Bronchus fibroblast of lung (primary cell): ENCODE measurements around the gene MYBPC2. TPM values are rescaled to one million over a fixed set of nuclear protein-coding genes. Genes with fewer than 3 reads are reported as not detected.

ENCODE experiments used
- total RNA-seq: library from RNA; depleted of rRNA; stranded (reverse); fragments of >200 nt; gene quantifications from 2 replicates; pipeline ENCODE4 v1.2.3, GENCODE V29; 2015

MYBPC2 gene
- total RNA-seq = not detected in 2 replicates

DNA sequence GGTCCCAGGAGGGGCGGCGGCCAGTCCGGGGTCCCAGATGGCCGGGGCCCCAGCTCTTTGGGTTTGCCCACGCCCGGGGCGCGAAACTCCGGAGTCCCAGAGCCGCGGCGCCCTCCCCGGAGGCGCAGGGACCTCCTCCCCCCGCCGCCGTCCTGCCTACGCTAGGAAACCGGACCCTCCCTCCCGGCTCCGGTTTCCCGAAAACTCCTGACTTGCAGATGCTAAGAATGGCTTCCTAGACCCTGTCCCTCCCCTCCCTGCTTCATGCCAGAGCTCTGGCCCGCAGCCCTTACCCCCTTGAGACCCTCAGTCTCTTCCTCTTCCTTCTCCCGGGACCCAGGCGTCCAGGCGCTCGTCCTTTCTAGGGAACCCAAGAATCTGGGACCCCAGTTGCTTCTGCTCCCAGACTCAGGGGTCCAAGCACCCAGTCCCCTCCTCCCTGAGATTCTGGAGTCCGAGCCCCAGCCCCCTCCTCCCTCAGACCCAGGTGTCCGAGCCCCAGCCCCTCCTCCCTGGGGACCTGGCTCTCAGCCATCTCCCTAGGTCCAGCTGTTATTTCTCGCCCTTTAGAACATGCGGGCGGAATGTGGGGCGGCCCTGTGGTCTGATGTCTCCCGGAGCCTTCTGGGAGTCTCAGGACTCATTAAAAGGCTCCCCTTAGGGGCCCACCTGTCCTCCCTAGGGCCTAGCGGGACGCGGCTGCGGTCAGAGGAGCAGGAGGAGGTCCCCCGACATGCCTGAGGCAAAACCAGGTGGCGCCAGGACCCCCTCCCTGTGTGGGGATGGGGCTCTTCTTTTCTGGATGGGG lies at the start of gene MYBPC2:
Gene MYBPC2 (plus strand): TSS at position 672 of the 808 bp plus-strand sequence. CDS start 62 bp downstream, at position 734.

DNA sequence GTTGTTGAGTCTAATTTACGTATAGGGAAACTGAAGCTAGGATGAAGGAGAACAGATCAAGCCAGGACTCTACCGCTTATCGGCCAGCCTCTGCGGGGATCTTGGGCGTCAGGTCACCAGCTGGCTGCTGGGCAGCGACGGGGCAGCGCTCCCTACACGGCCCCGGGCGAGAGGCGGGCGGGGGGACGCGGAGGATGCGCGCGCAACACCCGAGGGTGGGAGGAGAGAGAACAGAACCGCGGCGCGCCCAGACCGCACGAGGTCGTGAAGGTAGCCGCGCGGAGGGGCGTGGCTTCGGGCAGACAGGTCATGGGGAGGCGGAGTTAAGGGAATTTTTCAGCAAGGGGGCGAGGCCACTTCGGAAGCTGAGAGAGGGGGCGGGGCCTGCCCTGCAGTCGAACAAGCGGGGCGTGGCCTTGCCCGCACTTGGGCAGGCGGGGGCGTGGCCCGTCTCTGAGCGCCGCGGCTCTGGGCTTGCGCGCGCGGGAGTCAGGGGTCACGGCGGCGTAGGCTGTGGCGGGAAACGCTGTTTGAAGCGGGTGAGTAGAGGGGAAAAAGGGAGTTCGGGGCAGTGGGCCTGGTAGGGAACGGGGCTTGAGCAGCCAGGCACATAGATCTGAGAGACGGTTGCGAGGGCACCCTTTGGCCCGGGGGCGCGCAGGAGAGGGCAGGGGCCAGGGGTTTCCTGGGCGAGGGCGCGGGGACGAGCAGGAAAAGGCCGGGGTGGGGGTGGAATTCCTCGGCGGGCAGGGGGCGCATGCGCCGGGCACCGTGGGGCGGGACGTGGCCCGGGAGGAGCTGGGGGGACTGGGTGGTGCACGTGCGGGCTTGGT lies 48.6 kb upstream of the MYBPC2 start, which contains the start of gene POLD1:
Gene POLD1 (plus strand): TSS at position 496 of the 833 bp plus-strand sequence. CDS start 14,505 bp downstream, outside the sequence.

DNA sequence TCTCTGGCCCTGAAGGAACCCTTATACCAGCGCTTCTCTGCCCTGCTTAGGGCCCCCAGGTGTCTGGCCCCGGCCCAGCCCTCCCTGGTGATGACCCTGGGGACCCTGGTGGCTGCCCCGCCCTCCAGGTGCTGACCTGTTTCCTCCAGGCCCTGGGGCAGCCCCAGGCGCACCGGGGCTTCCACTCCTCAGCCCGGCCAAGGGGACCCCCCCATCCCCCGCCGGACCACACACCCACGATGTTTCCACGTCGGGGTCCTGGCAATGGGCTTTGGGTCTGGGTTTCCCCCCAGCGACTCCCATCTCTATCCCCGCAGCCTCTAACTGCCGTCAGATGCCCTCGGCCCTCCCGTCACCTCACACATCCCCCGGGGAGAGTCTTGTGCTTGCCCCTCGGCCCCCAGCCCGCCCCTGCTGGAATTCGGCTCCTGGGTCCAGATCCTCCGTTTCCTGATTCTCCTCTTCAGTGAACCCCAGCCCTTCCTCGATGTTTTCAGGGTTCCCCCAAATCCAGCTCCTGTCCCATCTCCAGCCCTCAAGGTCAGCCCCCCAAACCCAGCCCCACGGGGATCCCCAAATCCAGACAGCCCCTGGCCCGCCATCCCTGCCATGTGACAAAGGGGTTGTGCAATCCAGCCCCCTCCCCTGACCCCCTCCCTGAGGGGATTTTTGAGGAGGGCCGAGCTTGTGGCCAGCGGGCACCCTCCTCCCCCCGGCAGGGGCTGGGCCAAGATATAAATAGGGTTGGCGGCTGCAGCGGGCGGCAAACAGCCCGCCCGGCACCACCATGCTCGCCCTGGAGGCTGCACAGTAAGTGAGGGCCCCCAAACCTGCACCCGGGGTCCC lies 14.3 kb upstream of the MYBPC2 start, which contains the start of gene SPIB:
Gene SPIB (plus strand): TSS at position 763 of the 846 bp plus-strand sequence. CDS start 25 bp downstream, at position 788.

DNA sequence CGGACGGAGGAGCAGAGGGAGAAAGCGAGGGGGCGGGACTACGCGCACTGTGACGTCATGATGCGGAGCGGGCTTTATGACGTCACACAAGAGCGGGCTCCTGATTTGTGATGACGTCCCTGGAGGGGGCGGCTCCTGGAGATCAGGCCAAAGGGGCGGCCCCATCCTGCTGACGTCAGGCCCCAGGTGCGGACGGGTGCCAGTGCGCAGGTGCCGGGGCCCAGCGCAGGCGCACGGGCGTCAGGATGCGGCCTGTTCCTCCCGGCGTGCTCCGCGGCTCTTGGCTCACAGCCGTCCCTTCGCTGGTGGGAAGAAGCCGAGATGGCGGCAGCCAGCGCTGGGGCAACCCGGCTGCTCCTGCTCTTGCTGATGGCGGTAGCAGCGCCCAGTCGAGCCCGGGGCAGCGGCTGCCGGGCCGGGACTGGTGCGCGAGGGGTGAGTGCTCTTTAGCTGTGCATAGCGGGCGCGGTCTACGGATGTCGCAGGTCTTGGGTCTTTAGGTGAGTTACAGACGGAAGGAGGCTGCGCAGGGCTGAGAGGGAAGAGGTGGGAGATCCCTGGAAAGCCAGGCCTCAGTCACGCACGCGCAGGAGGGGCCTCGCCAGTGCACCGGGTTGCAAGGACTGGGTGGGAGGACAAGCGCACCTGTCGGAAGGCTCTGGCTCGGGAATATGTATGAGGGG lies 43.7 kb downstream of the MYBPC2 start, which contains the start of the genes EMC10 and GARIN5A:
Gene EMC10 (plus strand): TSS at position 284 of the 683 bp plus-strand sequence. CDS start 38 bp downstream, at position 322.
Gene GARIN5A (minus strand): TSS at position 625 of the 683 bp plus-strand sequence. CDS start 460 bp downstream, at position 165.

DNA sequence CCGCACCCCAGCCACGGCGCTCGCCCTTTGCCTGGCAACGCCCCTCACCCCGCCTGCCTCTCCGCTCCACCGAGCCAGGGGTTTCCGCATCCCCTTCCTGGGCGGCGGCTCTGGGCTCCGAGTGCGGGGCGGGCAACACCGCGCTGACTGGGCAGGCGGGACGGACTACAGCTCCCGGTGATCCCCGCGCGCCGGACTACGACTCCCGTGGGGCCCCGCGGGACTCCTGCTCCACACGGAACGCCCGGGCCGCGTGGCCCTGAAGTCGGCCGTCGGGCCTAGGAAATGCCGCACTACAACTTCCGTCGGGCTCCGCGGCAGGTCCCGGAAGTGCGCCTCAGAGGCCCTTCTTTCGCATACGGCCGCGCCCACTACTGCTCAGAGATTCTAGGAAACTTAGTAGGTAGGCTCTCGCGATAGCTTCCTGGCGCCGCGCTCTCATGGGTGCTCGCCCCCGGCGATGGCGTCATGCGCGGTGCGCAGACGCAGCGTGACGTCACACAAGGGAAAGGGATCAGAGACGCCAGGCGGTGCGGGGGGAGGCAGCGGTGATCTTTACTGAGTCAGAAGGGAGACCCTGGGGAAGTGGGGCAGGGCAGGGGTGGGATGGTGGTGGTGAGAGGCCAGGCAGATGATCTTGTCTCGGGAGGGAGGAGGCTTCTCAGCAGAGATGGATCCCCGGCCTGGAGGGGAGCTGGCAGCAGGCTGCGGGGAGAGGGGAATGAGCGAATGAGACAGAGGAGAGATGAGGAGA lies 78.6 kb downstream of the MYBPC2 start, which contains the start of gene JOSD2:
Gene JOSD2 (minus strand): TSS at position 123 of the 754 bp plus-strand sequence. CDS start 760 bp downstream, outside the sequence.

DNA sequence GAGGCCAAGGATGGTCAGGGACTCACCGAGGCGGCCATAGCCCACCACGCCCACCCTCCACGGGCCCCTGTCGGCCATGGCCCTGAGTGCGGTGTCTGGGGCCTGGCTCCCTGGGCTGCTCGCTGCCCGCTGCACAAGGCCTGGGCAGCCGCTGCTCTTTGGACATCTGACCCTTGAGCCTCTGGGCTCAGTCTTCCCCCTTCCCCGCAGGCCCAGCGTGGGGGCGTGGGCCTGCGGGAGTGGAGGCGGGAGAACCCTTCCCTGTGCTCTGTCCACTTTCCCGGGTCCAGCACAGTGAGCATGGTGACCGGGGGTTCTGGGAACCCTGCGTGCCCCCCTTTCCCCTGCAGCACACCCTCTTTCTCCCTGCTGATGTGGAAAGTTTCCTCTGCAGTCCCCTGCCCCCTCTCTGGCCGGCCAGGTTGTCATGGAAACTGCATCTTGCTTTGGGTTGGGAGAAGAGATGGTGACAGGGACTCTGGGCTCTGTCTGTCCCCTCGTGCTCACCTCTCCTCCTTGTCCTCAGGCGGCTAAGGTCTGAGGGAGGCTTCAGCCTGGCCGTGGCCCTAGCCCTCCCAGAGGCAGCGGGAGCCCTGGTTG lies 81.2 kb downstream of the MYBPC2 start, which contains the start of gene ASPDH:
Gene ASPDH (minus strand): TSS at position 168 of the 600 bp plus-strand sequence. CDS start 90 bp downstream, at position 78.

Other genes starting within 250 kb of the MYBPC2 start
- gene MYH14, start 229.3 kb upstream of the MYBPC2 start, total RNA-seq = not detected in 2 replicates
- not detected in 2 replicates for gene KCNC3, start 103.5 kb upstream of the MYBPC2 start, total RNA-seq
- 0.45 TPM in 1 of 2 replicates, not detected in the other for gene NAPSA, start 67.3 kb upstream of the MYBPC2 start, total RNA-seq
- gene NR1H2, start 56.4 kb upstream of the MYBPC2 start, total RNA-seq = 56.9 and 61.0 TPM in 2 replicates
- gene POLD1, start 48.5 kb upstream of the MYBPC2 start, total RNA-seq = 65.6 and 72.8 TPM in 2 replicates
- not detected in 2 replicates for gene SPIB, start 14.0 kb upstream of the MYBPC2 start, total RNA-seq
- gene EMC10, start 43.6 kb downstream of the MYBPC2 start, total RNA-seq = 76.0 and 80.0 TPM in 2 replicates
- 0.84 and 1.3 TPM in 2 replicates for gene GARIN5A, start 44.0 kb downstream of the MYBPC2 start, total RNA-seq
- gene JOSD2, start 78.3 kb downstream of the MYBPC2 start, total RNA-seq = 40.2 and 41.6 TPM in 2 replicates
- gene ASPDH, start 81.0 kb downstream of the MYBPC2 start, total RNA-seq = not detected in 2 replicates
- under 0.01 TPM in 1 of 2 replicates, not detected in the other for gene LRRC4B, start 135.5 kb downstream of the MYBPC2 start, total RNA-seq
- gene SYT3, start 207.0 kb downstream of the MYBPC2 start, total RNA-seq = 0.15 TPM in 1 of 2 replicates, not detected in the other
- gene C19orf81, start 216.6 kb downstream of the MYBPC2 start, total RNA-seq = not detected in 2 replicates